Retinal pigment epithelial cell (primary cell): ENCODE measurements around the gene MAPK10.
"Not testable (repeated sequence)": the region's sequence is repeated elsewhere in the genome, so short reads cannot be mapped to it uniquely, and the experiment has no call there.

Source experiments
- DNase-seq: peaks from one replicate; pipeline ENCODE4 v3.0.0-alpha.2; 2010; ENCODE audit warnings: low read depth
- H3K4me3 ChIP-seq: 2 replicates; pipeline ENCODE4 v1.5.1; 2011; ENCODE audit warnings: mild to moderate bottlenecking, low read length, control low read depth, moderate library complexity
- CTCF ChIP-seq: conservative IDR thresholded peaks from 2 replicates; pipeline ENCODE4 v1.5.1; 2011; ENCODE audit warnings: low read depth, low read length, control low read depth, inconsistent platforms

Gene MAPK10

GRCh38 chr4:86184216-86184900 is 175.5 kb downstream of the MAPK10 start:
- no peak overlapping the region for H3K4me3 ChIP-seq
- no peak for DNase-seq
- no peak for TF ChIP-seq CTCF

GRCh38 chr4:86181585-86181984 is 178.3 kb downstream of the MAPK10 start:
- H3K4me3 ChIP-seq: no peak overlapping the region
- no peak for DNase-seq
- TF ChIP-seq CTCF: no peak

- H3K4me3 ChIP-seq: no peak overlapping the region
- no peak for TF ChIP-seq CTCF
These were observed 181.6 kb downstream of the MAPK10 start for GRCh38 chr4:86178211-86178610.

GRCh38 chr4:86174506-86174905 is 185.3 kb downstream of the MAPK10 start:
- TF ChIP-seq CTCF: no peak
- no peak for DNase-seq
- H3K4me3 ChIP-seq: no peak overlapping the region

More at GRCh38 chr4:86178211-86178610, 181.6 kb downstream of the MAPK10 start:
- no peak for DNase-seq

GRCh38 chr4:86168335-86168734 is 191.5 kb downstream of the MAPK10 start:
- H3K4me3 ChIP-seq, DNase-seq: not testable (repeated sequence)

GRCh38 chr4:86160426-86160825 is 199.4 kb downstream of the MAPK10 start:
- DNase-seq: no peak
- no peak overlapping the region for H3K4me3 ChIP-seq
- no peak for TF ChIP-seq CTCF

- no peak overlapping the region for H3K4me3 ChIP-seq
- no peak for DNase-seq
- TF ChIP-seq CTCF: no peak
These were observed 200.6 kb downstream of the MAPK10 start for GRCh38 chr4:86159216-86159615.
